Adrenal gland (tissue), 5 donors: Measurements from ENCODE around the gene ZNF597.

Experiments used
- POLR2A ChIP-seq, 2 donors: fragments of 450-650 bp; IDR thresholded peaks; one replicate each; pipeline ENCODE4 v1.6.1; 2017; ENCODE audit warnings: antibody characterized with exemption in 2 of 2, mild to moderate bottlenecking in 2 of 2, moderate library complexity in 1 of 2
- TF ChIP-seq, protein P1 (sequence below), 6 experiments: fragments of 450-650 bp in 4 of 6; fragments of 200-600 bp in 2 of 6; sonication (generic) in 1 of 6; IDR thresholded peaks; 1 replicate in 5 of 6; 2 replicates in 1 of 6; pipeline versions ENCODE4 v1.5.1 to v1.8.0; 2016 to 2021; ENCODE audit warnings: antibody characterized with exemption in 6 of 6, mild to moderate bottlenecking in 2 of 6, moderate library complexity in 1 of 6
- donor health status: DM: no; HTN: no; CAD: no.

DNA sequence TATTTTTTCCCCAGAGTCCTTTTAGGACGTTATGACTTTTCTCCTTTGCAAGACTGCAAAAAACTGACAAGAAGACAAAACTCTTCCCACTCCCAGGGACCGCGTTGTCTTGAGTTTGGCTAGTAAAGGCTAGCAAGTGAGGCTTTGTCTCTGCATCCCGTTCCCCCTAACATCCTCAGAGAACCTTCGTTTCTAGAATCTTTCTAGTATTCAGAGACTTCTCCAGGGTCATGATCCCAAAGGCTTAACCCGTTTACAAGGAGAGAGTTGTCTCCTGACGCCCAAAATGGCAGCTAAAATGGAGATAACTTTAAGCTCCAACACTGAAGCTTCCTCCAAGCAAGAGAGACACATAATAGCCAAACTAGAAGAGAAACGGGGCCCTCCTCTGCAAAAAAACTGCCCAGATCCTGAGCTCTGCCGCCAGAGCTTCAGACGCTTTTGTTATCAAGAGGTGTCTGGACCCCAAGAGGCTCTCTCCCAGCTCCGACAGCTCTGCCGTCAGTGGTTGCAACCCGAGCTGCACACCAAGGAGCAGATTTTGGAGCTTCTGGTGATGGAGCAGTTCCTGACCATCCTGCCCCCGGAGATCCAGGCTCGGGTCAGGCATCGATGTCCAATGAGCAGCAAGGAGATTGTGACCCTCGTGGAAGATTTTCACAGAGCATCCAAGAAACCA lies 41.4 kb downstream of the ZNF597 start:
- no peak for TF ChIP-seq POLR2A (IDR thresholded peaks at IDR 0.05)
- TF ChIP-seq, protein P1, sequence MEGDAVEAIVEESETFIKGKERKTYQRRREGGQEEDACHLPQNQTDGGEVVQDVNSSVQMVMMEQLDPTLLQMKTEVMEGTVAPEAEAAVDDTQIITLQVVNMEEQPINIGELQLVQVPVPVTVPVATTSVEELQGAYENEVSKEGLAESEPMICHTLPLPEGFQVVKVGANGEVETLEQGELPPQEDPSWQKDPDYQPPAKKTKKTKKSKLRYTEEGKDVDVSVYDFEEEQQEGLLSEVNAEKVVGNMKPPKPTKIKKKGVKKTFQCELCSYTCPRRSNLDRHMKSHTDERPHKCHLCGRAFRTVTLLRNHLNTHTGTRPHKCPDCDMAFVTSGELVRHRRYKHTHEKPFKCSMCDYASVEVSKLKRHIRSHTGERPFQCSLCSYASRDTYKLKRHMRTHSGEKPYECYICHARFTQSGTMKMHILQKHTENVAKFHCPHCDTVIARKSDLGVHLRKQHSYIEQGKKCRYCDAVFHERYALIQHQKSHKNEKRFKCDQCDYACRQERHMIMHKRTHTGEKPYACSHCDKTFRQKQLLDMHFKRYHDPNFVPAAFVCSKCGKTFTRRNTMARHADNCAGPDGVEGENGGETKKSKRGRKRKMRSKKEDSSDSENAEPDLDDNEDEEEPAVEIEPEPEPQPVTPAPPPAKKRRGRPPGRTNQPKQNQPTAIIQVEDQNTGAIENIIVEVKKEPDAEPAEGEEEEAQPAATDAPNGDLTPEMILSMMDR (IDR thresholded peaks at IDR 0.05) = no peak
